ENCODE measurements around the gene ACAD11. TPM values are rescaled to one million over a fixed set of nuclear protein-coding genes. Genes with fewer than 3 reads are reported as not detected.

Gene ACAD11
- total and polyA plus RNA-seq, 4 donors, result 52.2 to 357 (median 65.6) TPM

GRCh38 chr3:132703733-132704132 lies 44.1 kb upstream of the ACAD11 start:
- TF ChIP-seq SP1 (IDR thresholded peaks at IDR 0.05) (no peak), YY1 (IDR thresholded peaks at IDR 0.05) (no peak), MAX (IDR thresholded peaks at IDR 0.05) (no peak), HNF4A (conservative IDR thresholded peaks at IDR 0.05) (no peak), RAD21 (IDR thresholded peaks at IDR 0.05) (no peak), ATF3 (IDR thresholded peaks at IDR 0.05) (no peak), CTCF (IDR thresholded peaks at IDR 0.05; ENCODE audit: low read depth, low read length, missing input control) (no peak), RXRA (IDR thresholded peaks at IDR 0.05) (no peak), ZBTB33 (IDR thresholded peaks at IDR 0.05) (no peak)
- Histone ChIP-seq H3K9ac (ENCODE audit: low read depth in 1 of 2, low read length in 2 of 2) (no peak overlapping the region), H3K36me3 (ENCODE audit: control insufficient read depth in 4 of 4, insufficient read depth in 3 of 4, low read depth in 1 of 4, low read length in 3 of 4) (peaks cover 4 to 58% (median 44%) of the 10 kb centered on the region in 4 donors), H3K9me3 (ENCODE audit: control insufficient read depth in 4 of 4, low read length in 3 of 4) (no peaks in the 10 kb centered on the region), H3K27me3 (ENCODE audit: control insufficient read depth in 4 of 4, insufficient read depth in 4 of 4, low read length in 3 of 4) (no peaks in the 10 kb centered on the region), H3K27ac (ENCODE audit: low read depth in 1 of 2, low read length in 2 of 2) (no peak overlapping the region), H3K4me3 (ENCODE audit: low read depth in 1 of 3, low read length in 3 of 3) (no peak overlapping the region), H3K4me1 (ENCODE audit: control insufficient read depth in 4 of 4, insufficient read depth in 4 of 4, low read length in 3 of 4) (no peaks in the 10 kb centered on the region)
- WGBS, result 94% methylated on average over 2 of the region's 2 CpGs
- DNase-seq (ENCODE audit: low spot score), result no peak

GRCh38 chr3:132695422-132695821 lies 35.8 kb upstream of the ACAD11 start:
- Histone ChIP-seq H3K27ac (ENCODE audit: low read depth in 1 of 2, low read length in 2 of 2) (no peak overlapping the region), H3K4me1 (ENCODE audit: control insufficient read depth in 4 of 4, insufficient read depth in 4 of 4, low read length in 3 of 4) (no peaks in the 10 kb centered on the region), H3K36me3 (ENCODE audit: control insufficient read depth in 4 of 4, insufficient read depth in 3 of 4, low read depth in 1 of 4, low read length in 3 of 4) (peaks cover 7 to 68% (median 51%) of the 10 kb centered on the region in 4 donors), H3K9me3 (ENCODE audit: control insufficient read depth in 4 of 4, low read length in 3 of 4) (no peaks in the 10 kb centered on the region), H3K9ac (ENCODE audit: low read depth in 1 of 2, low read length in 2 of 2) (no peak overlapping the region), H3K27me3 (ENCODE audit: control insufficient read depth in 4 of 4, insufficient read depth in 4 of 4, low read length in 3 of 4) (no peaks in the 10 kb centered on the region), H3K4me3 (ENCODE audit: low read depth in 1 of 3, low read length in 3 of 3) (no peak overlapping the region)
- WGBS, result 98% methylated on average over 1 of the region's 1 CpG
- TF ChIP-seq HNF4A (conservative IDR thresholded peaks at IDR 0.05) (no peak), JUND (IDR thresholded peaks at IDR 0.05) (no peak), ZBTB33 (IDR thresholded peaks at IDR 0.05) (no peak), FOXA2 (IDR thresholded peaks at IDR 0.05) (no peak), SP1 (IDR thresholded peaks at IDR 0.05) (no peak), RXRA (IDR thresholded peaks at IDR 0.05) (no peak), CTCF (IDR thresholded peaks at IDR 0.05; ENCODE audit: low read depth, low read length, missing input control) (no peak), MAX (IDR thresholded peaks at IDR 0.05) (no peak), EGR1 (IDR thresholded peaks at IDR 0.05; ENCODE audit: low read depth in 2 of 2) (no peak), GABPA (IDR thresholded peaks at IDR 0.05 in 1 of 2, conservative IDR thresholded peaks at IDR 0.05 in 1 of 2) (no peak)
- DNase-seq (ENCODE audit: low spot score), result no peak

Measured in liver (tissue), 9 donors.